Panc1 (cell line): ENCODE data around the gene PBX2. TPM values are rescaled to one million over a fixed set of nuclear protein-coding genes. Genes with fewer than 3 reads are reported as not detected.
"Not testable (repeated sequence)": the region's sequence is repeated elsewhere in the genome, so short reads cannot be mapped to it uniquely, and the experiment has no call there.

Source experiments
- ATAC-seq: fragments of 200-7000 bp; cut with Tn5 transposase; 2 replicates; pipeline ENCODE4 v1.9.1; 2020; ENCODE audit warnings: mild to moderate bottlenecking, moderate library complexity
- BruUV-seq: library from RNA; stranded (reverse); fragments of 400-500 nt; replicated peaks from 2 replicates; lab custom pipeline; 2021; lab: Mats Ljungman, UMichigan
- CTCF ChIA-PET: fragments of 300-600 bp; sonication (Branson Sonifier 250); formaldehyde crosslinking; loops from one replicate; lab custom pipeline; 2022; ENCODE audit warnings: antibody characterized with exemption; lab: Charles Lee
- POLR2A ChIA-PET: fragments of 300-600 bp; sonication (Branson Sonifier 250); formaldehyde crosslinking; loops from one replicate; lab custom pipeline; 2022; ENCODE audit warnings: antibody characterized with exemption; lab: Charles Lee
- DNase-seq: peaks from one replicate; pipeline ENCODE4 v3.0.0-alpha.2; 2010; ENCODE audit warnings: low read depth, low spot score
- H3K27ac ChIP-seq: 2 replicates; pipeline ENCODE4 v1.5.1; 2011; ENCODE audit warnings: mild to moderate bottlenecking, low read length, inconsistent platforms
- H3K27me3 ChIP-seq: fragments of 200-500 bp; sonication (Bioruptor generic); 2 replicates; pipeline ENCODE4 v1.6.0; 2014; ENCODE audit warnings: low read length, inconsistent platforms; ENCODE audit not compliant: control insufficient read depth, insufficient read depth
- H3K36me3 ChIP-seq: fragments of 200-500 bp; sonication (Bioruptor generic); 2 replicates; pipeline ENCODE4 v1.5.1; 2014; ENCODE audit warnings: inconsistent platforms, mild to moderate bottlenecking, low read length, moderate library complexity; ENCODE audit not compliant: control insufficient read depth, insufficient read depth
- H3K4me1 ChIP-seq: 2 replicates; pipeline ENCODE4 v1.5.1; 2011; ENCODE audit warnings: inconsistent platforms, mild to moderate bottlenecking, low read length, moderate library complexity; ENCODE audit not compliant: control insufficient read depth, insufficient read depth
- H3K4me3 ChIP-seq, 2 experiments: 2 replicates each; pipeline ENCODE4 v1.5.1; 2011 to 2012; ENCODE audit warnings: low read depth in 2 of 2, low read length in 2 of 2, mild to moderate bottlenecking in 2 of 2, inconsistent platforms in 1 of 2, moderate library complexity in 1 of 2
- H3K9me3 ChIP-seq: fragments of 200-500 bp; sonication (Bioruptor generic); 2 replicates; pipeline ENCODE4 v1.5.1; 2014; ENCODE audit warnings: low read depth, mild to moderate bottlenecking, inconsistent platforms, low read length, moderate library complexity; ENCODE audit not compliant: control insufficient read depth, insufficient read depth
- POLR2AphosphoS5 ChIP-seq: IDR thresholded peaks from 2 replicates; pipeline ENCODE4 v1.6.1; 2012; ENCODE audit warnings: mild to moderate bottlenecking, low read depth, low read length, moderate library complexity
- REST ChIP-seq, 2 experiments: IDR thresholded peaks; 2 replicates each; pipeline ENCODE4 v1.6.1; 2011 to 2012; ENCODE audit warnings: low read depth in 2 of 2, control low read depth in 1 of 2, low read length in 1 of 2, mild to moderate bottlenecking in 1 of 2, moderate library complexity in 1 of 2; ENCODE audit not compliant: insufficient read depth in 1 of 2
- SIN3A ChIP-seq: IDR thresholded peaks from 2 replicates; pipeline ENCODE4 v1.6.1; 2012; ENCODE audit warnings: low read depth, mild to moderate bottlenecking, low read length, moderate library complexity, borderline replicate concordance; ENCODE audit not compliant: insufficient read depth
- TCF7L2 ChIP-seq: IDR thresholded peaks from 2 replicates; pipeline ENCODE4 v1.6.1; 2011; ENCODE audit warnings: mild to moderate bottlenecking, low read depth, low read length, inconsistent platforms
- in situ Hi-C: cut with HindIII; loops from 2 replicates; pipeline ENCODE4 v1.10.0; 2016; ENCODE audit warnings: low sequenced_read_pairs, low pct_unique_long_range_greater_than_20kb
- intact Hi-C: fragments of 100-400 bp; cut with micrococcal nuclease; formaldehyde crosslinking; loops from one replicate; pipeline ENCODE4 v1.10.0; 2022; ENCODE audit not compliant: unreplicated experiment
- total RNA-seq: library from RNA; stranded (reverse); gene quantifications from one replicate; pipeline ENCODE4 v1.2.1, GENCODE V29; 2021; ENCODE audit not compliant: unreplicated experiment
- TF ChIP-seq, protein P1 (sequence below): fragments of 450-650 bp; IDR thresholded peaks from 2 replicates; pipeline ENCODE4 v1.5.1; 2017; ENCODE audit warnings: mild to moderate bottlenecking

Gene PBX2
- total RNA-seq, 1 experiment from 2014 or later, result 76.2 TPM

DNA sequence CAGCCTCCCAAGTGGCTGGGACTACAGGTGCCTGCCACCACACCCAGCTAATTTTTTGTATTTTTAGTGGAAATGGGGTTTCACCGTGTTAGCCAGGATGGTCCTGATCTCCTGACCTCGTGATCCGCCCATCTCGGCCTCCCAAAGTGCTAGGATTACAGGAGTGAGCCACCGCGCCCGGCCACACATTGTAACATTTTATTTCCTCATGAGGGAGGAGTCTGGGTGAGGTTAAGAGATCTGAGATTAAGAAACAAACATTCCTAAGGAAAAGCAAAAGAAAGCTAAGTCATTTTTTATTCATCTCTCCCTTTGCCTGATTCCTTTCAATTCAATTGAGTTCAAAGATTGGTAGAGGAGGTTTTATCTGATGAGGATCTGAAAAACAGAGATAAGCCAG, 45.8 kb downstream of the PBX2 start:
- CTCF ChIA-PET, result interaction anchor here (0.6 kb wide), 1 partner anchor 26 kb away, joined by 7 read pairs; no protein-coding TSS in a partner anchor
- H3K27me3 ChIP-seq, ATAC-seq, in situ Hi-C loops, intact Hi-C loops, H3K27ac ChIP-seq, H3K9me3 ChIP-seq, H3K36me3 ChIP-seq, DNase-seq, H3K4me1 ChIP-seq, POLR2A ChIA-PET, H3K4me3 ChIP-seq, BruUV-seq: not testable (repeated sequence)

DNA sequence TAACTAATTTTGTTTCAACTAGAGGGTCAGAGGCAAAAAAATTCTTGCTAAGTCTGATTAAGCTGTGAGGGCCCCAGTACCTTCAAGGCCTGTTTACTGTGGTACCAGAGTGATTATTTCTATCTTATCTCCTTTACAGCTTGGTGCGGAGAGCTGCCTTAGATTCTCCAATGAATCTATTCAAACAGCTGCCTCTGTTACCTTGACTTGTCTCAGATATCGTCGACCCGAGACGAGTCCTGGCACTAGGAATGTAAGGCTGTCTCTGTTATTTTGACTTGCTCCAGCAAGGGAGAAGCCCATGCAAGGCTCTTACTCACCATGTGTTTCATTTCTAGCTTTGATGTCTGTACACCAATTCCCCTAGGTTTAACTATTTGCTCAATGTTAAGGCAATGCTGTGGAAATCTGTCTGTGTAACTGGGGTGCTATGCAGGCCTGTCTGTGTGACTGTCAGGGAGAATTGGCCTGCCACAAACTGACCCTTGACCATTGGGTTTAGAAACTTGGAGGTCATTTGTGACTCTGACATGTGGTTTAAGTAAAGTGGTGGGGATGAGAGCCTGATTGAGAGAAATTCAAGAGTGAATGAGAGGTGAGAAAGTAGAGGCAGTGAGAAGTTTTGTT, 49.5 kb downstream of the PBX2 start:
- no peaks in the 10 kb centered on the region for H3K4me1 ChIP-seq
- DNase-seq (no peak), ATAC-seq (no peak)
- intact Hi-C loops (no loop called here), in situ Hi-C loops (no loop called here)
- ChIA-PET POLR2A (interaction anchor here (0.6 kb wide), 1 partner anchor 1136 kb away, joined by 8 read pairs; no protein-coding TSS in a partner anchor), CTCF (no interaction called here)
- H3K27ac ChIP-seq, result no peak overlapping the region
- no peaks in the 10 kb centered on the region for H3K27me3 ChIP-seq
- BruUV-seq, result no TSS peak
- no peaks in the 10 kb centered on the region for H3K9me3 ChIP-seq
- no peak for TF ChIP-seq SIN3A
- TF ChIP-seq TCF7L2, result no peak
- no peak for TF ChIP-seq POLR2AphosphoS5
- TF ChIP-seq REST (IDR thresholded peaks at IDR 0.05; ENCODE audit: insufficient read depth in 1 of 2, low read depth in 2 of 2, low read length in 1 of 2), result no peak
- TF ChIP-seq, protein P1, sequence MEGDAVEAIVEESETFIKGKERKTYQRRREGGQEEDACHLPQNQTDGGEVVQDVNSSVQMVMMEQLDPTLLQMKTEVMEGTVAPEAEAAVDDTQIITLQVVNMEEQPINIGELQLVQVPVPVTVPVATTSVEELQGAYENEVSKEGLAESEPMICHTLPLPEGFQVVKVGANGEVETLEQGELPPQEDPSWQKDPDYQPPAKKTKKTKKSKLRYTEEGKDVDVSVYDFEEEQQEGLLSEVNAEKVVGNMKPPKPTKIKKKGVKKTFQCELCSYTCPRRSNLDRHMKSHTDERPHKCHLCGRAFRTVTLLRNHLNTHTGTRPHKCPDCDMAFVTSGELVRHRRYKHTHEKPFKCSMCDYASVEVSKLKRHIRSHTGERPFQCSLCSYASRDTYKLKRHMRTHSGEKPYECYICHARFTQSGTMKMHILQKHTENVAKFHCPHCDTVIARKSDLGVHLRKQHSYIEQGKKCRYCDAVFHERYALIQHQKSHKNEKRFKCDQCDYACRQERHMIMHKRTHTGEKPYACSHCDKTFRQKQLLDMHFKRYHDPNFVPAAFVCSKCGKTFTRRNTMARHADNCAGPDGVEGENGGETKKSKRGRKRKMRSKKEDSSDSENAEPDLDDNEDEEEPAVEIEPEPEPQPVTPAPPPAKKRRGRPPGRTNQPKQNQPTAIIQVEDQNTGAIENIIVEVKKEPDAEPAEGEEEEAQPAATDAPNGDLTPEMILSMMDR, result no peak
- no peaks in the 10 kb centered on the region for H3K36me3 ChIP-seq
- H3K4me3 ChIP-seq, result no peak overlapping the region

DNA sequence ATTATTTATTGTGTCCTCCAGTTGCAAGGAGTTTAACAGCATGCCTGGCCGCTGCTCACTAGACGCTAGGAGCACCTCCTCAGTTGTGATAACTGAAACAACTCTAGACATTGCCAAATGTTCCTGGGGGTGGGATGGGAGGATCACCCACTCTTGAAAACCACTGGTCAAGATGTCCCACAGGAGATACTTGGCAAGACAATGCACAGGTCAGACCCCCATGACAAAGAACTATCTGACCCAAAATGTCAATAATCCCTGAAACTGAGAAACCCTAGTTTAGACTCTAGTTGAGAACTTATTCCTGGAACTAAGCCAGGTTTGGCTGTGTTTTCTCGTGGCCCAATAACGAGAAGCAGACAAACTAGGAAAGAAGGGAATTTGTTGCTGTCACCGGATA, 50.4 kb downstream of the PBX2 start:
- no TSS peak for BruUV-seq
- Histone ChIP-seq H3K27ac (no peak overlapping the region), H3K36me3 (no peaks in the 10 kb centered on the region), H3K27me3 (no peaks in the 10 kb centered on the region), H3K4me3 (no peak overlapping the region), H3K4me1 (no peaks in the 10 kb centered on the region), H3K9me3 (no peaks in the 10 kb centered on the region)
- in situ Hi-C loops, result no loop called here
- TF ChIP-seq, protein P1, result no peak
- TF ChIP-seq SIN3A (no peak), POLR2AphosphoS5 (no peak), TCF7L2 (no peak), REST (IDR thresholded peaks at IDR 0.05; ENCODE audit: insufficient read depth in 1 of 2, low read depth in 2 of 2, low read length in 1 of 2) (no peak)
- ChIA-PET CTCF (no interaction called here), POLR2A (no interaction called here)
- ATAC-seq, result no peak
- intact Hi-C loops, result no loop called here
- no peak for DNase-seq
